ENCODE measurements around the gene SSU72. TPM values are rescaled to one million over a fixed set of nuclear protein-coding genes. Genes with fewer than 3 reads are reported as not detected.
"Not testable (repeated sequence)": the region's sequence is repeated elsewhere in the genome, so short reads cannot be mapped to it uniquely, and the experiment has no call there.

SSU72 gene
- total RNA-seq, 5 donors from 2014 or later (not counting 1 experiment from before 2014, with no cell fraction given) = 112 to 135 (median 134) TPM

DNA sequence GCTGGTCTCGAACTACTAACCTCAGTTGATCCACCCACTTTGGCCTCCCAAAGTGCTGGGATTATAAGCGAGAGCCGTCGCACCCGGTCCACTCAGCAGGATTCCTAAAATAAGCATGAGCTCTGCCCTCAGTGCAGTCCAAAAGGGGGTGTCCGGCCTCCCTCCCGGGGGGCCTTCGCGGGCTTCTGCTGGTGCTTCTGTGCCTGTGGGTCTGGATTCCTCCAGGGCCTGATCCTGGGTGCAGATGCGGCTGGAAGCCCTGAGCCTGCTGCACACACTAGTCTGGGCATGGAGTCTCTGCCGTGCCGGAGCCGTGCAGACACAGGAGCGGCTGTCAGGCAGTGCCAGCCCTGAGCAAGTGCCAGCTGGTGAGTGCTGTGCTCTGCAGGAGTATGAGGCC, 57.7 kb downstream of the SSU72 start:
- H3K27ac ChIP-seq (ENCODE audit: low read length); H3K4me3 ChIP-seq (ENCODE audit: control insufficient read depth in 1 of 2, extremely low read depth in 1 of 2, low read length in 1 of 2); CTCF ChIA-PET; H3K9me3 ChIP-seq; H3K27me3 ChIP-seq (replicated peaks in 1 of 2; ENCODE audit: control insufficient read depth in 2 of 2, extremely low read depth in 1 of 2, insufficient read depth in 2 of 2, low read length in 1 of 2); H3K36me3 Mint-ChIP-seq; H3K27me3 Mint-ChIP-seq; H3K4me3 Mint-ChIP-seq; H3K27ac Mint-ChIP-seq; POLR2A ChIA-PET; H3K9me3 Mint-ChIP-seq; H3K4me1 ChIP-seq (ENCODE audit: control insufficient read depth in 1 of 2, extremely low read depth in 1 of 2, insufficient read depth in 2 of 2, low read length in 2 of 2); ATAC-seq (replicated peaks in 1 of 4); DNase-seq; H3K4me1 Mint-ChIP-seq: not testable (repeated sequence)
- peaks cover 0 to 17% of the 10 kb centered on the region in 2 donors for H3K36me3 ChIP-seq (ENCODE audit: control insufficient read depth in 2 of 2, extremely low read depth in 1 of 2, insufficient read depth in 1 of 2, low read length in 1 of 2)
- WGBS (ENCODE audit: insufficient coverage) = 99% methylated on average over 9 of the region's 14 CpGs

DNA sequence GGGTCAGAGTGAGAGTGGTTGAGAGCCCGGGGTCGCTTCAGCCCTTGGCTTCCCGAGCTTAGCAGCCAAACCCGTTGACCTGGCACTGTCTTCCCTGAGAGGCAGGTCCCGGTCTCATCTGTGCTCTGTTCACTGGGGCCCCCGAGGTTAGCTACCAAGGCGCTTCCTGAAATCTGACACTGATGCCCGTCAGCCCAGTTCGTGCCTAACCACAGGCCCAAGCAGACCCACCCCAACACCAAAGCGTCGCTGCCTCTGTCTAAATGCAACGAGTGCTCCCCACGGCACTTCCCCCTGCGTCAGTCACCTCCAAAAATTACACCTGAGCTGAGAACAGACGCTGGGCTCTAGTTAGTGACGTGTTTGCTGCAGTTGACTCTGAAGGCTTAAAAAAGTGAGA, 60.3 kb downstream of the SSU72 start:
- peaks cover 7 to 18% (median 13%) of the 10 kb centered on the region in 3 donors for H3K4me1 Mint-ChIP-seq
- H3K9me3 ChIP-seq; H3K4me3 Mint-ChIP-seq; H3K9me3 Mint-ChIP-seq; POLR2A ChIA-PET; H3K27me3 Mint-ChIP-seq; H3K27me3 ChIP-seq (replicated peaks in 1 of 2; ENCODE audit: control insufficient read depth in 2 of 2, extremely low read depth in 1 of 2, insufficient read depth in 2 of 2, low read length in 1 of 2); DNase-seq; H3K36me3 Mint-ChIP-seq; H3K27ac Mint-ChIP-seq; H3K27ac ChIP-seq (ENCODE audit: low read length); H3K4me3 ChIP-seq (ENCODE audit: control insufficient read depth in 1 of 2, extremely low read depth in 1 of 2, low read length in 1 of 2); ATAC-seq (replicated peaks in 1 of 4): not testable (repeated sequence)
- 58% methylated on average over 7 of the region's 16 CpGs for WGBS (ENCODE audit: insufficient coverage)
- Histone ChIP-seq H3K4me1 (ENCODE audit: control insufficient read depth in 1 of 2, extremely low read depth in 1 of 2, insufficient read depth in 2 of 2, low read length in 2 of 2) (peaks cover 3 to 14% of the 10 kb centered on the region in 2 experiments), H3K36me3 (ENCODE audit: control insufficient read depth in 2 of 2, extremely low read depth in 1 of 2, insufficient read depth in 1 of 2, low read length in 1 of 2) (peaks cover 0 to 14% of the 10 kb centered on the region in 2 donors)
- CTCF ChIA-PET = interaction anchor here in 1 of 2 donors (0.6 kb wide), 1 partner anchor 8 kb away, joined by 5 read pairs; no protein-coding TSS in a partner anchor

DNA sequence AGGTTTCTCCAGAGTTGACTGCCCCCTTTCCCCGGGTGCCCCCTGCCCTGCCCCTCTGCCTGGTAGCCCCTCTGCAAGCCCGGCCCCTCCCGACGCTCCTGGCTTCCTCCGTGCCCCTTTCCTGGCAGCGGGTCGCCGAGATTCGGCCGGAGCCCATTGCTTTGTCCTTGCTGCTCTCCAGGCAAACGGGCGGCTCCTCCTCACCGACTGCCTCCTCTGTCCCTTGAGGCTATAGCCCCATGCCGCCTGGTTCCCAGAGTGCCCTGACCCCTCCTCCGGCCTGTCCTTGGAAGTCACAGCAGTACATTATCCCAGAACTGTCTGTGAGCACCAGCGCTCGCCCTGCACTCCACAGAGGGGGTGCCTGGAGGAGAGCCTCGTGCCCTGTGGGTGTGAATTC, 61.0 kb downstream of the SSU72 start:
- WGBS (ENCODE audit: insufficient coverage) = no CpG with 5 or more reads among the region's 18 CpGs
- peaks cover 0 to 14% of the 10 kb centered on the region in 2 donors for H3K36me3 ChIP-seq (ENCODE audit: control insufficient read depth in 2 of 2, extremely low read depth in 1 of 2, insufficient read depth in 1 of 2, low read length in 1 of 2)
- H3K27me3 ChIP-seq (replicated peaks in 1 of 2; ENCODE audit: control insufficient read depth in 2 of 2, extremely low read depth in 1 of 2, insufficient read depth in 2 of 2, low read length in 1 of 2); H3K4me3 ChIP-seq (ENCODE audit: control insufficient read depth in 1 of 2, extremely low read depth in 1 of 2, low read length in 1 of 2); CTCF ChIA-PET; H3K27ac ChIP-seq (ENCODE audit: low read length); H3K36me3 Mint-ChIP-seq; DNase-seq; H3K9me3 Mint-ChIP-seq; POLR2A ChIA-PET; H3K27ac Mint-ChIP-seq; ATAC-seq (replicated peaks in 1 of 4); H3K27me3 Mint-ChIP-seq; H3K9me3 ChIP-seq: not testable (repeated sequence)
- H3K4me3 Mint-ChIP-seq = peak overlapping the region; percentile 53 to 70 (median 69)
- peaks cover 7 to 18% (median 13%) of the 10 kb centered on the region in 3 donors for H3K4me1 Mint-ChIP-seq
- peaks cover 3 to 14% of the 10 kb centered on the region in 2 experiments for H3K4me1 ChIP-seq (ENCODE audit: control insufficient read depth in 1 of 2, extremely low read depth in 1 of 2, insufficient read depth in 2 of 2, low read length in 2 of 2)

DNA sequence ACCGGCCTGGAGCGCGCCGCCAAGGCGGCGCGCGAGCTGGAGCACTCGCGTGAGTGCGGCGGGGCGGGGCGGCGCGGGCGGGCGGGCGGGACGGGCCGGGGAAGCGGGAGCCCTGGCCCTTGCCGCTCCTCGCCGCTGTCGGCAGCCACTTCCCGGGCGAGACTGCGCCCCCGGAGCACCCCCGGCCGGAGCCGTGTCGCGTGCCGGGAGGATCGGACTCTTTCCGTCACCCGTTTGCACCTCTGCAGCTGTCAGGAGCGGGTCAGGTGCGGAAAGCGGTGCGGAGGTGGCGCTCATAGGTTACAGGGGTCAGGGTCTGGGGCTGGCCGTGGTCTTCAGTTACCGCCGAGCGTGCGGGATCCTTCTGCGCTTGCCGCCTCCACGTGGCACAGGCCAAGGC, 62.2 kb downstream of the SSU72 start:
- POLR2A ChIA-PET; CTCF ChIA-PET; H3K27ac Mint-ChIP-seq; H3K27me3 Mint-ChIP-seq; H3K36me3 Mint-ChIP-seq; H3K36me3 ChIP-seq (ENCODE audit: control insufficient read depth in 2 of 2, extremely low read depth in 1 of 2, insufficient read depth in 1 of 2, low read length in 1 of 2); H3K9me3 ChIP-seq; H3K27me3 ChIP-seq (replicated peaks in 1 of 2; ENCODE audit: control insufficient read depth in 2 of 2, extremely low read depth in 1 of 2, insufficient read depth in 2 of 2, low read length in 1 of 2); H3K9me3 Mint-ChIP-seq; H3K27ac ChIP-seq (ENCODE audit: low read length): not testable (repeated sequence)
- ATAC-seq (replicated peaks in 1 of 4) (peak; percentile 15 to 37 (median 33)), DNase-seq (peak in 10 of 35 experiments; percentile 3 to 36 (median 16))
- Histone ChIP-seq H3K4me3 (ENCODE audit: control insufficient read depth in 1 of 2, extremely low read depth in 1 of 2, low read length in 1 of 2) (peak overlapping the region in 1 of 2 donors; percentile 40), H3K4me1 (ENCODE audit: control insufficient read depth in 1 of 2, extremely low read depth in 1 of 2, insufficient read depth in 2 of 2, low read length in 2 of 2) (peaks cover 3 to 14% of the 10 kb centered on the region in 2 experiments)
- 0% methylated on average over 16 of the region's 52 CpGs for WGBS (ENCODE audit: insufficient coverage)
- Mint-ChIP-seq H3K4me3 (peak overlapping the region; percentile 62 to 92 (median 73)), H3K4me1 (peaks cover 7 to 18% (median 13%) of the 10 kb centered on the region in 3 donors)

DNA sequence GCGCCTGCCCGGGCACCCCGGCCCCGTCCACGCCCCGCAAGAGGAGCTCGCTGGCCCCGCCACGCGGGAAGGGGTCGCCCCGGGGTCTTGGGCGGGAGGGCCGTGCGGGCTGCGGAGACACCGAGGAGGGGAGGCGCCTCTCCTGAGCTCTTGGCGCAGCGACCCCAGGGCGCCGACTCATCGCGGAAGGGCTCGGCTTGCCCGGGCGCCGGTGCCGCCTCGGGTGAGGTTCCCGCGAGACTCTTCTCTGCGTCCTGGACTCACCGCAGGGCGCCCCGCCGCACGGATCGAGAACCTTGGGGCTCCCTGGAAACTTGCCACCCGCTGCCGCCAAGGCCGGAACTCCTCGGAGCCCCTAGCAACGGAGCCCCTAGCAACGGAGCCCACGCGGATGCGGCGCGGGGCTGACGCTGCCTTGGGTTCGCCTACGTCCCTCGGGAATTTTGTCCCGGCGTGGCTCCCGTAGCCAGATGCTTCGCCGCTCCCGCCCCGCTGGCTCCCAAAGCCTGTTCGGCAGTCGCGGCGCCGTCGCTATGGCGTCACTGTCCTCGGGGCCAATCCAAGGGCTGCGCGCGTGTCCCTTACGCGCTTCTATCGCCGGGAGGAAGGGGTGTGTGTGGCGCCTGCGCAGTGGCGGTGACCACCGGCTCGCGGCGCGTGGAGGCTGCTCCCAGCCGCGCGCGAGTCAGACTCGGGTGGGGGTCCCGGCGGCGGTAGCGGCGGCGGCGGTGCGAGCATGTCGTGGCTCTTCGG, 63.0 kb downstream of the SSU72 start, which contains the start of gene ATAD3A:
ATAD3A (plus strand) TSS at position 630 of the 753 bp plus-strand sequence; CDS start at position 737, 107 bp downstream.
- H3K36me3 ChIP-seq (ENCODE audit: control insufficient read depth in 2 of 2, extremely low read depth in 1 of 2, insufficient read depth in 1 of 2, low read length in 1 of 2) = peaks cover 0 to 5% of the 10 kb centered on the region in 2 donors
- Mint-ChIP-seq H3K9me3 (no peaks in the 10 kb centered on the region), H3K27ac (peak within 1 kb of the TSS; percentile 87 to 91), H3K36me3 (no peaks in the 10 kb centered on the region), H3K4me1 (peaks cover 7 to 18% (median 13%) of the 10 kb centered on the region in 3 donors), H3K4me3 (peak within 1 kb of the TSS; percentile 83 to 92 (median 90)), H3K27me3 (no peaks in the 10 kb centered on the region)
- CTCF ChIA-PET = interaction anchor here in 1 of 2 donors (0.6 kb wide), 1 partner anchor 62 kb away, joined by 3 read pairs; no protein-coding TSS in a partner anchor
- no peaks in the 10 kb centered on the region for H3K9me3 ChIP-seq
- H3K27ac ChIP-seq (ENCODE audit: low read length) = peak within 1 kb of the TSS; percentile 79
- H3K27me3 ChIP-seq (replicated peaks in 1 of 2; ENCODE audit: control insufficient read depth in 2 of 2, extremely low read depth in 1 of 2, insufficient read depth in 2 of 2, low read length in 1 of 2) = no peaks in the 10 kb centered on the region
- DNase-seq = peak; percentile 81 to 97 (median 92)
- POLR2A ChIA-PET = no interaction called here
- peak within 1 kb of the TSS; percentile 78 to 81 for H3K4me3 ChIP-seq (ENCODE audit: control insufficient read depth in 1 of 2, extremely low read depth in 1 of 2, low read length in 1 of 2)
- under 1% methylated on average over 98 of the region's 99 CpGs for WGBS (ENCODE audit: insufficient coverage)
- peak; percentile 94 to 96 (median 94) for ATAC-seq (replicated peaks in 1 of 4)
- H3K4me1 ChIP-seq (ENCODE audit: control insufficient read depth in 1 of 2, extremely low read depth in 1 of 2, insufficient read depth in 2 of 2, low read length in 2 of 2) = peaks cover 3 to 14% of the 10 kb centered on the region in 2 experiments

DNA sequence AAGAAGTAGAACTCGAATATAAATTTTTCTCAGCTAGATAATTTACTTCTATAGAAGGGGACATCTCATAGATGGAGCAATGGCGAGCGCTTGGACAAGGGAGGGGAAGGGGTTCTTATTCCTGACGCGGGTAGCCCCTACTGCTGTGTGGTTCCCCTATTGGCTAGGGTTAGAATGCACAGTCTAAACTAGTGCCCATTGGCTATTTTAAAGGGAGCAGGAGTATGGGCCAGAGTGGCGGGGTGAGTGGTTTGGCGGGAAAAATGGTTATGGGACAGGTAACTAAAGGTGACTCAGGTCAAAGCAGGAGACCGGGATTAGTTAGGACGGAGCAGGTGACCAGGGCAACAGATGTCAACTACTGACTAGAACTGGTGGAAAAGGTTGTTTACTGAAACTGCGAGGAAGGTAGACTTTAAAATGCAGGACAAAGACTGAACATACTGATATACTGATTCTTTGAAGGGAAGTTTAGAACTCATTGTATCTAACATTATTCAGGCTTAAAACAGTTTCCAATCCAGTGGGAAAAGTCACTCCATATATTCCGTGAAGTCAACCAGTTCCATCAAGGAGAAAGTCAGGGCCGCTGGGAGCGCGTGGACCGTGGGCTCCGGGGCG, 63.6 kb downstream of the SSU72 start:
- no peak for ATAC-seq (replicated peaks in 1 of 4)
- Histone ChIP-seq H3K36me3 (ENCODE audit: control insufficient read depth in 2 of 2, extremely low read depth in 1 of 2, insufficient read depth in 1 of 2, low read length in 1 of 2) (peaks cover 0 to 3% of the 10 kb centered on the region in 2 donors), H3K4me1 (ENCODE audit: control insufficient read depth in 1 of 2, extremely low read depth in 1 of 2, insufficient read depth in 2 of 2, low read length in 2 of 2) (peaks cover 3 to 14% of the 10 kb centered on the region in 2 experiments), H3K27ac (ENCODE audit: low read length) (no peak overlapping the region), H3K4me3 (ENCODE audit: control insufficient read depth in 1 of 2, extremely low read depth in 1 of 2, low read length in 1 of 2) (peak overlapping the region; percentile 78 to 81), H3K9me3 (no peaks in the 10 kb centered on the region), H3K27me3 (replicated peaks in 1 of 2; ENCODE audit: control insufficient read depth in 2 of 2, extremely low read depth in 1 of 2, insufficient read depth in 2 of 2, low read length in 1 of 2) (no peaks in the 10 kb centered on the region)
- H3K4me1 Mint-ChIP-seq = peaks cover 7 to 18% (median 13%) of the 10 kb centered on the region in 3 donors
- ChIA-PET CTCF (interaction anchor here in 1 of 2 donors (0.6 kb wide), 2 partner anchors 12 to 62 kb away, joined by 3 to 6 read pairs; no protein-coding TSS in a partner anchor), POLR2A (no interaction called here)
- no peak for DNase-seq
- peak overlapping the region; percentile 79 to 92 (median 83) for H3K4me3 Mint-ChIP-seq
- no peaks in the 10 kb centered on the region for H3K9me3 Mint-ChIP-seq
- peak overlapping the region; percentile 78 to 82 for H3K27ac Mint-ChIP-seq
- H3K27me3 Mint-ChIP-seq = no peaks in the 10 kb centered on the region
- no peaks in the 10 kb centered on the region for H3K36me3 Mint-ChIP-seq
- WGBS (ENCODE audit: insufficient coverage) = 6% methylated on average over 11 of the region's 17 CpGs
